ENCODE measurements around the gene TRIM65. TPM values are rescaled to one million over a fixed set of nuclear protein-coding genes. Genes with fewer than 3 reads are reported as not detected.
A peak's percentile ranks its signal among the peaks of the same experiment; 100 is the strongest.

Gene TRIM65
- total and polyA plus RNA-seq, 2 of the 13 experiments (the other 11 are each of a cell fraction or from before 2014, with no cell fraction given): 10.3 to 22.4 TPM

DNA sequence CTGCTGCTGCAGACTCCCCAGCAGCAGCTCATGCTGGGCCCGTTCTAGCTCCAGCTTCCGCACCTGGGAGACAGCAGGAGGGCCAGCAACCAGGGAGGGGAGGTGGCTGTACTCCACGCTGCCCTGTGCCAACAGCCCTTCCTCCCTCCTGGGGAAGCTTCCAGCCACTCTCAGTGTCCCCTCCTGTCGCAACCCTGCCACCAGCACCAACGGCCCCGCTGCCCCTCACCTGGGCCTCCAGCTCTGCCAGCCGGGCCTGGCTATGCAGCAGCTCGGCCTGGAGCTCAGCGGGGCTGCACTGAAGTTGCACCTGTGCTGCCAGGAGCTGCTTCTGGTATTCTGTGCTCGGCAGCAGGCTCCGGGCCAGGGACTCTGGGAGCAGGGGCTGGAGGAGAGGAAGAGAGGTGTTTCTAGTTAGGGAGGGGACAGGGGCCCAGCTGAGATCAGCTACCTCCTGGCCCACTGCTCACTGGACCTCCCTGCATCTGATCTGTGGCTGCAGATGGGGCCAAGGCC lies 23.4 kb upstream of the TRIM65 start:
- no peak overlapping the region for H2AFZ ChIP-seq (ENCODE audit: low read length)
- in situ Hi-C loops (cut with HindIII; ENCODE audit: extremely low pct_ligation_motif_present, low pct_unique_long_range_greater_than_20kb): no loop called here
- H3K27ac ChIP-seq (ENCODE audit: extremely low read length, insufficient read depth, low read length): no peak overlapping the region
- ChIA-PET POLR2A (interaction anchor here (1.1 to 2.1 kb wide), 6 partner anchors 15 to 579 kb away, joined by 3 to 10 read pairs (median 4); partner anchors contain the start of gene MRPL38), CTCF (ENCODE audit: low intra/inter-chr PET ratio, low total read pairs) (no interaction called here)
- 71% methylated on average over 11 of the region's 11 CpGs for WGBS (ENCODE audit: low lambda C conversion rate)
- FAIRE-seq: no peak
- intact Hi-C loops (cut with micrococcal nuclease; ENCODE audit: unreplicated experiment): no loop called here
- H3K27me3 ChIP-seq (ENCODE audit: control insufficient read depth in 1 of 2, insufficient read depth in 2 of 2, low read length in 2 of 2): no peaks in the 10 kb centered on the region
- no peaks in the 10 kb centered on the region for H3K79me2 ChIP-seq (ENCODE audit: insufficient read depth, low read length)
- no peaks in the 10 kb centered on the region for H3K9me3 ChIP-seq (ENCODE audit: low read length)
- H3K4me1 ChIP-seq (ENCODE audit: insufficient read depth, low read length): peaks cover 39% of the 10 kb centered on the region
- DNase-seq (ENCODE audit: low spot score): no peak
- no peaks in the 10 kb centered on the region for H4K20me1 ChIP-seq (ENCODE audit: insufficient read depth, low read length)
- H3K4me3 ChIP-seq (replicated peaks in 1 of 3; ENCODE audit: insufficient read depth in 1 of 3, low read depth in 2 of 3, low read length in 3 of 3): no peak overlapping the region
- no peak overlapping the region for H3K4me2 ChIP-seq (ENCODE audit: low read depth, low read length)
- BruUV-seq (replicated peaks): no TSS peak
- no peak for ATAC-seq
- H3K9ac ChIP-seq (ENCODE audit: insufficient read depth, low read depth, low read length): no peak overlapping the region
- no peaks in the 10 kb centered on the region for H3K36me3 ChIP-seq (replicated peaks in 1 of 2; ENCODE audit: control insufficient read depth in 1 of 2, insufficient read depth in 2 of 2, low read length in 2 of 2)
- TF ChIP-seq GATAD1 (CRISPR knock-in tag; IDR thresholded peaks at IDR 0.05): no peak
- TF ChIP-seq HNRNPL (IDR thresholded peaks at IDR 0.05; ENCODE audit: low read depth, low read length): 0 out of 2 replicates have a peak, but pooled peaks have one; percentile 40
- no peak for TF ChIP-seq SMARCE1 (IDR thresholded peaks at IDR 0.05; ENCODE audit: borderline replicate concordance)

DNA sequence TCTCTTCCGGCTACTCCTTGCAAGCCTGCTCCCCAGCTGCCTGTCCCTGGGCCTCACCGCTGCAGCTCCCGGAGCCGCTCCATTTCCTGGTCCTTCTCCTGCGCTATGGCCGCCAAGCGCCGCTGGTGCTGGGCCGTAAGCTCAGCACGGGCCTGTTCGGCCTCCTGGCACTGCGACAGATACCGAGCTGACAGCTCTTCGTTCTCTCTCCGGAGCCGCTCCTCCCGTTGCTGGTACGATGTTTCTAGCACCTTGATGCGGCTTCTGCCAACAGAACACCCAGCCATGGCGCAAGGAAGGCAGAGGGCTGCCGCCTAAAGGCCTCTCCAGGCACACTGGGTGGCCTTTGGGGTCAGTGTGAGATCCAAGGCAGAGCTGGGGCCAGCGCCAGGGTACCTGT lies 22.9 kb upstream of the TRIM65 start:
- POLR2A ChIA-PET: interaction anchor here (1.1 to 2.1 kb wide), 6 partner anchors 14 to 580 kb away, joined by 3 to 10 read pairs (median 4); partner anchors contain the start of gene MRPL38

More for the DNA sequence above, 22.9 kb upstream of the TRIM65 start:
- Histone ChIP-seq H3K4me2 (ENCODE audit: low read depth, low read length) (no peak overlapping the region), H3K27me3 (ENCODE audit: control insufficient read depth in 1 of 2, insufficient read depth in 2 of 2, low read length in 2 of 2) (no peaks in the 10 kb centered on the region), H4K20me1 (ENCODE audit: insufficient read depth, low read length) (no peaks in the 10 kb centered on the region), H3K79me2 (ENCODE audit: insufficient read depth, low read length) (no peaks in the 10 kb centered on the region), H3K9ac (ENCODE audit: insufficient read depth, low read depth, low read length) (no peak overlapping the region), H3K4me1 (ENCODE audit: insufficient read depth, low read length) (peaks cover 44% of the 10 kb centered on the region), H3K4me3 (replicated peaks in 1 of 3; ENCODE audit: insufficient read depth in 1 of 3, low read depth in 2 of 3, low read length in 3 of 3) (no peak overlapping the region), H3K9me3 (ENCODE audit: low read length) (no peaks in the 10 kb centered on the region), H3K36me3 (replicated peaks in 1 of 2; ENCODE audit: control insufficient read depth in 1 of 2, insufficient read depth in 2 of 2, low read length in 2 of 2) (no peaks in the 10 kb centered on the region), H2AFZ (ENCODE audit: low read length) (no peak overlapping the region), H3K27ac (ENCODE audit: extremely low read length, insufficient read depth, low read length) (no peak overlapping the region)
- CTCF ChIA-PET (ENCODE audit: low intra/inter-chr PET ratio, low total read pairs): no interaction called here
- in situ Hi-C loops (cut with HindIII; ENCODE audit: extremely low pct_ligation_motif_present, low pct_unique_long_range_greater_than_20kb): no loop called here
- ATAC-seq: no peak
- no peak for FAIRE-seq
- no peak for DNase-seq (ENCODE audit: low spot score)
- 94% methylated on average over 18 of the region's 22 CpGs for WGBS (ENCODE audit: low lambda C conversion rate)
- intact Hi-C loops (cut with micrococcal nuclease; ENCODE audit: unreplicated experiment): no loop called here
- BruUV-seq (replicated peaks): no TSS peak
- 0 out of 2 replicates have a peak, but pooled peaks have one; percentile 8 for TF ChIP-seq HNRNPL (IDR thresholded peaks at IDR 0.05; ENCODE audit: low read depth, low read length)
- 0 out of 2 replicates have a peak, but pooled peaks have one; percentile 15 for TF ChIP-seq HOXA3 (CRISPR knock-in tag; IDR thresholded peaks at IDR 0.05)
- TF ChIP-seq, protein P1, sequence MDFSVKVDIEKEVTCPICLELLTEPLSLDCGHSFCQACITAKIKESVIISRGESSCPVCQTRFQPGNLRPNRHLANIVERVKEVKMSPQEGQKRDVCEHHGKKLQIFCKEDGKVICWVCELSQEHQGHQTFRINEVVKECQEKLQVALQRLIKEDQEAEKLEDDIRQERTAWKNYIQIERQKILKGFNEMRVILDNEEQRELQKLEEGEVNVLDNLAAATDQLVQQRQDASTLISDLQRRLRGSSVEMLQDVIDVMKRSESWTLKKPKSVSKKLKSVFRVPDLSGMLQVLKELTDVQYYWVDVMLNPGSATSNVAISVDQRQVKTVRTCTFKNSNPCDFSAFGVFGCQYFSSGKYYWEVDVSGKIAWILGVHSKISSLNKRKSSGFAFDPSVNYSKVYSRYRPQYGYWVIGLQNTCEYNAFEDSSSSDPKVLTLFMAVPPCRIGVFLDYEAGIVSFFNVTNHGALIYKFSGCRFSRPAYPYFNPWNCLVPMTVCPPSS (IDR thresholded peaks at IDR 0.05): no peak
- TF ChIP-seq, protein P2, sequence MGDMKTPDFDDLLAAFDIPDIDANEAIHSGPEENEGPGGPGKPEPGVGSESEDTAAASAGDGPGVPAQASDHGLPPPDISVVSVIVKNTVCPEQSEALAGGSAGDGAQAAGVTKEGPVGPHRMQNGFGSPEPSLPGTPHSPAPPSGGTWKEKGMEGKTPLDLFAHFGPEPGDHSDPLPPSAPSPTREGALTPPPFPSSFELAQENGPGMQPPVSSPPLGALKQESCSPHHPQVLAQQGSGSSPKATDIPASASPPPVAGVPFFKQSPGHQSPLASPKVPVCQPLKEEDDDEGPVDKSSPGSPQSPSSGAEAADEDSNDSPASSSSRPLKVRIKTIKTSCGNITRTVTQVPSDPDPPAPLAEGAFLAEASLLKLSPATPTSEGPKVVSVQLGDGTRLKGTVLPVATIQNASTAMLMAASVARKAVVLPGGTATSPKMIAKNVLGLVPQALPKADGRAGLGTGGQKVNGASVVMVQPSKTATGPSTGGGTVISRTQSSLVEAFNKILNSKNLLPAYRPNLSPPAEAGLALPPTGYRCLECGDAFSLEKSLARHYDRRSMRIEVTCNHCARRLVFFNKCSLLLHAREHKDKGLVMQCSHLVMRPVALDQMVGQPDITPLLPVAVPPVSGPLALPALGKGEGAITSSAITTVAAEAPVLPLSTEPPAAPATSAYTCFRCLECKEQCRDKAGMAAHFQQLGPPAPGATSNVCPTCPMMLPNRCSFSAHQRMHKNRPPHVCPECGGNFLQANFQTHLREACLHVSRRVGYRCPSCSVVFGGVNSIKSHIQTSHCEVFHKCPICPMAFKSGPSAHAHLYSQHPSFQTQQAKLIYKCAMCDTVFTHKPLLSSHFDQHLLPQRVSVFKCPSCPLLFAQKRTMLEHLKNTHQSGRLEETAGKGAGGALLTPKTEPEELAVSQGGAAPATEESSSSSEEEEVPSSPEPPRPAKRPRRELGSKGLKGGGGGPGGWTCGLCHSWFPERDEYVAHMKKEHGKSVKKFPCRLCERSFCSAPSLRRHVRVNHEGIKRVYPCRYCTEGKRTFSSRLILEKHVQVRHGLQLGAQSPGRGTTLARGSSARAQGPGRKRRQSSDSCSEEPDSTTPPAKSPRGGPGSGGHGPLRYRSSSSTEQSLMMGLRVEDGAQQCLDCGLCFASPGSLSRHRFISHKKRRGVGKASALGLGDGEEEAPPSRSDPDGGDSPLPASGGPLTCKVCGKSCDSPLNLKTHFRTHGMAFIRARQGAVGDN (CRISPR knock-in tag; IDR thresholded peaks at IDR 0.05): peak; percentile 8; the same call in 1 of the 2 replicates

Measured in HepG2 (cell line).